Type B pancreatic cell (in vitro differentiated cells): ENCODE results near the gene ADGRF1. TPM values are rescaled to one million over a fixed set of nuclear protein-coding genes. Genes with fewer than 3 reads are reported as not detected.

Experiments
- DNase-seq: peaks from one replicate; pipeline ENCODE4 v3.0.0; 2021; ENCODE audit warnings: mixed read lengths; ENCODE audit not compliant: unreplicated experiment; ENCODE audit errors: extremely low spot score
- H3K27ac Mint-ChIP-seq: 2 replicates; pipeline ENCODE4 v1.8.0; 2021; ENCODE audit warnings: mild to moderate bottlenecking, mixed read lengths
- H3K27me3 Mint-ChIP-seq: 2 replicates; pipeline ENCODE4 v1.8.0; 2021; ENCODE audit warnings: mixed read lengths
- H3K36me3 Mint-ChIP-seq: 2 replicates; pipeline ENCODE4 v1.8.0; 2021; ENCODE audit warnings: mixed read lengths
- H3K4me1 Mint-ChIP-seq: one replicate; pipeline ENCODE4 v1.8.0; 2021; ENCODE audit warnings: mixed read lengths; ENCODE audit not compliant: unreplicated experiment
- H3K4me3 Mint-ChIP-seq: 2 replicates; pipeline ENCODE4 v1.8.0; 2021; ENCODE audit warnings: mild to moderate bottlenecking, mixed read lengths
- H3K9me3 Mint-ChIP-seq: 2 replicates; pipeline ENCODE4 v1.8.0; 2021; ENCODE audit warnings: mixed read lengths
- CTCF ChIP-seq: fragments of 200-600 bp; sonication (generic); conservative IDR thresholded peaks from 2 replicates; pipeline ENCODE4 v1.5.0; 2021; ENCODE audit warnings: antibody characterized with exemption, mild to moderate bottlenecking
- total RNA-seq: library from RNA; stranded (reverse); gene quantifications from 2 replicates; pipeline ENCODE4 v1.2.1, GENCODE V29; 2021; ENCODE audit warnings: low replicate concordance

The ADGRF1 gene
- total RNA-seq, 1 donor from 2014 or later = 20.0 TPM

DNA sequence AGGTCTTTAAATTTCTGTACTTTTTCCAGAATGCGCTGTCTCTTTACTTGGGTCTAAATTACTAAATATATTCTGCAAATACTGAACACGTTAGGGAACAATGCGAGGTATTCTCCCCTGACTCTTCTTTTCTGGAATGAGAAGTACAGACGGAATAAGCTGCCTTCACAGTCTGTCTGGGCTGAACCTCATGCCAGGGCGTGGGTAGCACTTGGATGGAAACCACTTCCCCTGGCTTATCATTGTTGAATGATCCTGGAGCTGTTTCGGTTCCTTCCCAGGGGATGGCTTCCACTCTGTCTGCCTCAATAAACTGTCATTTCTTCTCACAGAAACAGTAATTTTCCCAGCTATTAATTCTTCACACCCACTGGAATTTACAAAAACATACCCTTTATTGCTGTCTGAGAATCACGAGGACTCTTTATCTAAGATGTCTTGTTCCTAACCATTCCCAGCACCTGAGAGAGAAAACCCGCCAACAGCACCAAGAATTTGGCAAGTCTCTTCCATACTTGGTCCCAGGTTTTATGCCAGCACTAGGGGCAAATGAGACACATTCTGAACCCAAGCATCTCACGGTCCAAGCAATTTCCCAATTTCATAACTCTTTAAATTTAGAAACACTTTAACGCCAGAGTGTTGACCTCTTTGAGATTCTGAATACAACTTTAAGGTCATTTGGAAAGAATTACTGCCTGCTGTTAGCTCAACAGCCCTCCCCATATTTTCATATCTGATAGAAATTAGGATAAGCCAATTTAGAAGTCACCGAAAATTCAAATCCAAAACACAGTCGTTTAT is 77.2 kb downstream of the ADGRF1 start:
- Mint-ChIP-seq H3K27me3 (no peaks in the 10 kb centered on the region), H3K36me3 (no peaks in the 10 kb centered on the region), H3K27ac (no peak overlapping the region), H3K4me3 (no peak overlapping the region), H3K9me3 (no peaks in the 10 kb centered on the region), H3K4me1 (no peaks in the 10 kb centered on the region)
- DNase-seq = no peak
- TF ChIP-seq CTCF = no peak

DNA sequence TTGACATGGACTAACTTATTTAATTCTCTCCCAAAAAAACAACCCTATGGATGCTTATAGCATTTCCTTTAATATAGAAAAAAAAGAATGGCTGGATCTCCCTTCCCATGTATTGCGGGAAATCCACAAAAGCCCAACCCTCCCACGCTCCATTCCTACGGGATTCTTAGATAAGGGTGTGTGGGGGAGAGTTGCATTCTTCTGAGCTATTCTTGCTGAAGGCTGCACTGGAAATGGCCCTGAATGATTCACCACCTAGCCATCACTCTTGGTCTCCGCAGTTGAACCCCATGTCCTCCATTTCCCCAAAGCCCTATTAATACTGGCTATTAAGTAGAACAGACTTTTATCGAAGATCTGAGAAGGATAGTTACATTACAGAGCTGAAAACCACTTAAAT is 78.5 kb downstream of the ADGRF1 start:
- DNase-seq = no peak
- no peaks in the 10 kb centered on the region for H3K9me3 Mint-ChIP-seq
- no peak overlapping the region for H3K27ac Mint-ChIP-seq
- no peaks in the 10 kb centered on the region for H3K4me1 Mint-ChIP-seq
- TF ChIP-seq CTCF = no peak
- H3K4me3 Mint-ChIP-seq = no peak overlapping the region
- no peaks in the 10 kb centered on the region for H3K36me3 Mint-ChIP-seq
- no peaks in the 10 kb centered on the region for H3K27me3 Mint-ChIP-seq

DNA sequence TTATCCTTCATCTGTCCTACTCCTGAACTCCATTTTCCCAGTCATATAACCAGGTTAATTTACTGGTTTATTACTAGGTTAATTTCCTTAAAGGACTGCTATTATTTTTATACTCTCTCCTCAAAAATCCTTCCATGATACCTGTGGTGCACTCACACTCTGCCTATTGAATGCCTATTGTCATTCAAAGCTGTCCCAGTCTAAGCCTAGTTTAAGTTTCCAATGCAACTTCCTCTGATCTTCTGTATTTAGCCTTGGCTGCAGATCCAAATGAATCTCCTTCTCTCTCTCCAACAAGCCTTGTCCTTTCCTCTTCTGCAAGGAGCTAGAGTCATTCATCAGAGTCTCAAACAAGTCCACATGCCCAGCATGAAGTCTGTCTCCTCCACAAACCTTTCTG is 79.1 kb downstream of the ADGRF1 start:
- Mint-ChIP-seq H3K4me1 (no peaks in the 10 kb centered on the region), H3K4me3 (no peak overlapping the region), H3K27ac (no peak overlapping the region), H3K36me3 (no peaks in the 10 kb centered on the region), H3K27me3 (no peaks in the 10 kb centered on the region), H3K9me3 (no peaks in the 10 kb centered on the region)
- DNase-seq = no peak
- no peak for TF ChIP-seq CTCF

- Mint-ChIP-seq H3K9me3 (no peaks in the 10 kb centered on the region), H3K4me1 (no peaks in the 10 kb centered on the region), H3K4me3 (no peak overlapping the region), H3K27me3 (peaks cover 2% of the 10 kb centered on the region), H3K27ac (no peak overlapping the region), H3K36me3 (no peaks in the 10 kb centered on the region)
- DNase-seq = no peak
- no peak for TF ChIP-seq CTCF
Measured at GRCh38 chr6:46961711-46962110, 80.4 kb downstream of the ADGRF1 start.

- no peak for DNase-seq
- Mint-ChIP-seq H3K4me1 (peaks cover under 1% of the 10 kb centered on the region), H3K27ac (no peak overlapping the region), H3K36me3 (no peaks in the 10 kb centered on the region), H3K4me3 (no peak overlapping the region), H3K9me3 (no peaks in the 10 kb centered on the region), H3K27me3 (peaks cover 4% of the 10 kb centered on the region)
- no peak for TF ChIP-seq CTCF
Measured at GRCh38 chr6:46961232-46961631, 80.9 kb downstream of the ADGRF1 start.
